NCI-H2227 (cell line): Measurements from ENCODE around the gene NLRP6.
"Not testable (repeated sequence)": the region's sequence is repeated elsewhere in the genome, so short reads cannot be mapped to it uniquely, and the experiment has no call there.

Experiments
- DNase-seq: peaks from one replicate; lab custom pipeline; 2025; ENCODE audit not compliant: unreplicated experiment; lab: John Stamatoyannopoulos, UW

The NLRP6 gene

DNA sequence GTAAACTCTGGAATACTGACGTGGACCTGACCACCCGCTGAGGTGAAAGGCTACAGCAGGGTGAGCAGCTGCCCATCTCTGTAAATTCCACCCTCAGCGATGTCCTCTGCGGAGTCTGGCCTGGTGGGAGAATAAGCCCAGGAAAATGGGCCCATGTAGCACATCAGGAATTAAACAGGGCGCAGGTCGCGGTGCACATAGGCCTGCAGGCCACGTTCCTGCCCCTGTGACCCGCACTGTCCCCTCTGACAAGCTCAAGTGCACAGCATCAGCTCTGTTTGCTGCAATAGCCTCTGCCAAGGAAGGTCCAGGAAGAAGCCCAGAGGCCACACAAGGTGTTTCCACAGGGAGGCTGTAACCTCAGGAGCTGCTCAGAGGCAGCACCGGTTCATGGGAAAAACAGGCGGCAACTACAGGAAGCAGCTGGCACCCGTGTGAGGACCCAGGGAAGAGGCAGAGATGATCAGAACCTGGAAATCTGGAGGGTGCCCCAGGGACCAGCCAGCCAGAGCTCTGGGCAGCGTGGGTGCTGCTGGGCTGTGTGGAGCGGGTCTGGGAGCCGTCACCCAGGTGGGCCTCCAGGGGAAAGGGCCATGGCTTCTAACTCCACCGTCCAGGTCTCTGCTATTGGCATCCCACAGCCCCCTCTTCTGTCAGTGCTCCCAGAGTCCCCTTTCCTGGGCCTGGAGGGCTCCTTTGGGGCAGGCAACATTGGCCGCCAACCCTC is 28.6 kb downstream of the NLRP6 start:
- DNase-seq: no peak

DNA sequence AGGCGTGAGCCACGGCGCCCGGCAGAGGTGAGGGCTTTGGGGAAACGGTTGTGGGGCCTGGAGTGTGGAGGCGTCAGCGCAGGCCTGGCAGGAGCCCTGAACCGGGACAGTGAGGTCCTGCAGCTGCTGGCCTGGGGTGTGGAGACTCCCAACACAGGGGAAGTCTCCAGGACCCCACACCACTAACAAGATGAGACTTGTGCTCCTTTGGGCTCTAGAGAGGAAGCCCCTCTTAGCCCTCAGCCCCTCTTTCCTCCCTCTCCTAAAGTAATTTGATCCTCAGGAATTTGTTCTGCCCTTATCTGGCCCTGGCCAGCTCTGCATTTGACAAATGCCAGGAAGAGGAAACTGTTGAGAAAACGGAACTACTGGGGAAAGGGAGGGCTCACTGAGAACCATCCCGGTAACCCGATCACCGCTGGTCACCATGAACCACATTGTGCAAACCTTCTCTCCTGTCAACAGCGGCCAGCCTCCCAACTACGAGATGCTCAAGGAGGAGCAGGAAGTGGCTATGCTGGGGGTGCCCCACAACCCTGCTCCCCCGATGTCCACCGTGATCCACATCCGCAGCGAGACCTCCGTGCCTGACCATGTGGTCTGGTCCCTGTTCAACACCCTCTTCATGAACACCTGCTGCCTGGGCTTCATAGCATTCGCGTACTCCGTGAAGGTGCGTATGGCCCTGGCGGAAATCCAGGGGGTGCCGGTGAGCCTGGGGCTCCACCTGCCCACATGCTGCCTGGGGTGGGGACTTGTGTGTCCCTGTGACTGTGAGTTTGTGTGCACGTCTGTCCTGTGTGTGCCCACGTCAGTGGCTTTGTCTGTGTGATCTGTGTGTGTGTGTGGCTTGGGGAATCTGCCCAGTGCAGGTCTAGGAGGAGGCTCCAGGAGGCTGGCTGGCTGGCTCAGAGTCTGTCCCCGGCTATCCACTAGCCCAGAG is 29.8 kb downstream of the NLRP6 start, which contains the start of gene IFITM2:
IFITM2 (plus strand) TSS at position 51 of the 943 bp plus-strand sequence; CDS start at position 428, 377 bp downstream.
- not testable (repeated sequence) for DNase-seq

DNA sequence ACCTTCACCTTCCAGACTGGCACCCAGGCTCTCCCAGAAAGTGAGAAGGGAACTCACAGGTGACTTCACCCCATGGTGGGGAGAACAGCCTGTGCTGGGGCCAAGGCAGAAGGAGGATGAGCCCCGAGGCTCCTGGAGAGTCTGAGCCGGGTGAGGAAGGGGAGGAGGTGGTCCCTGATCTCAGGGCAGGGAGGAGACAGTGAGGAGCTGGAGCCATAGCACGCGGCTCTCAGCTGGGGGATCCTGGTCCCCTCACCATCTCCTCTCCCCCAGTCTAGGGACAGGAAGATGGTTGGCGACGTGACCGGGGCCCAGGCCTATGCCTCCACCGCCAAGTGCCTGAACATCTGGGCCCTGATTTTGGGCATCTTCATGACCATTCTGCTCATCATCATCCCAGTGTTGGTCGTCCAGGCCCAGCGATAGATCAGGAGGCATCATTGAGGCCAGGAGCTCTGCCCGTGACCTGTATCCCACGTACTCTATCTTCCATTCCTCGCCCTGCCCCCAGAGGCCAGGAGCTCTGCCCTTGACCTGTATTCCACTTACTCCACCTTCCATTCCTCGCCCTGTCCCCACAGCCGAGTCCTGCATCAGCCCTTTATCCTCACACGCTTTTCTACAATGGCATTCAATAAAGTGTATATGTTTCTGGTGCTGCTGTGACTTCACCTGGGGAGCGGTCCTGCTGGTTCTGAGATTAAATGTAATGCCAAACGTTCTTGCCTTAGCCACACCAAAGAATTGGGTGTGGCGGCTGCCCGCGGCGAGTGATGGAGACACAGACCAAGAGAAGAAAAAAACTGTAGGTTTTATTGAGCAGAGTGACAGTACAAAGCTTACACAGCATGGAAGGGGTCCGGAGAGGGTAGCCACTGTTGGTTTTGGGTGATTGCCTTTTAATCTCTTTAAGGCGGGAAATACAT is 30.8 kb downstream of the NLRP6 start:
- DNase-seq: not testable (repeated sequence)

DNA sequence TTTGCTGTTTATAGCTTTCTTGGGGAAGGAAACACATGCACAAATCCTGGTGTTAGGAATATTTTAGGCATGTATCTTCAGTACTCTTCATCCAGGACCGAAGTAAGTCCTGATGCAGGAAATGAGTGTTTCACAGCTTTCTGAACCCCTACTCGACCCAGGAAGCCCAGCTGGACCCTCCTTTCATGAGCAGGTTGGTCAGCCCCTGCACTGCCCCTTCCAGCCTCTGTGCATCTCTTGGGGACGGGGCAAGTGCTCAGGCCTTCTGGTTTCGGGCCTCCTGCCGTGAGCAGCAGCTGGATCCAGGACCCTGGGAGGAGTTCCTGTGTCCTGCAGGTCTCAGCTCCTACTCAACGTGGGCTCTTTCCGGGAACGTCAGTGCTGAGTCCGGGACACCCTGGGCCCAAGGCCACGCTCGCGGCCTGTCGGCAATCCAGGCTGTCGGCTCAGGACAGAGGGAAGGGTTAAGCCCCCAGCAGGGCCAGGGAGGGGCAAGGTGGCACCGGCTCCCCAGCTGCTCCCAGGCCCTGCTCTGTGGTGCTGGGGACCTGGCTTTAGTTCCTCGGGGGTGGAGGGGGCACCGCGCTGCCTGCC is 31.9 kb downstream of the NLRP6 start:
- not testable (repeated sequence) for DNase-seq

DNA sequence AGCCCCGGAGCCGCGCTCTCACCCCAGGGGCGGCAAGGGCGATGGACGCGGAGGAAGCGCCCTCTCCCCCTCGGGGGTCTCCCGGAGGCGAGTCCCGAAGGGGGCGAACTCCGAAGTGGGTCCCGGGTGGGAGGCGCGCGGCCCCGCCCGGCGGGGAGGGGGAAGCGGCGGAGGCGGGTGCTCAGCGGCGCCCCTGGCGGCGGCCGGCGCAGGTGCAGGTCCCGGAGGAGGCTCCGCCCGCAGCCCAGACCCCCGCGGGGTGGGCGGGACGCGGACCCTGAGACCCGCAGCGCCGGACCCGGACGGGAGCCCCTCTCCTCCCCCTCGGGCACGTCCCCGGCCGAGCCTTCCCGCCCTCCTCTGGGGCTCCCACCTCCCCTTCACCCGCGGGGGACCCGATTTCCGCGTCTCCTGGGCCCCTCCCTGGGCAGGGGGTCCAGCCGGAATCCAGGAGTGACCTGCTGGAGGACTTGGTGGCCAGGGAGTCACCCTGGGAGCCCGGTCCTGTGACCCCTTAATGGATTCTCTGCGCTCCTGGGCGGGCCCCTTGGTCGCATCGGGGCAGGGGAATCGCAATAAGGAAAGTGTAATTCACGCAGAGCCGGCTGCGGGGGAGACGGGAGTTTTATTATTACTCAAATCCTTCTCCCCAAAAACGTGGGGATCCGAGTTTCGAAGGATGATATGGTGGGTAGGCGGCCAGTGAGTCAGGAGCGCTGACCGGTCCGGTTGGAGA is 33.0 kb downstream of the NLRP6 start:
- DNase-seq: not testable (repeated sequence)

DNA sequence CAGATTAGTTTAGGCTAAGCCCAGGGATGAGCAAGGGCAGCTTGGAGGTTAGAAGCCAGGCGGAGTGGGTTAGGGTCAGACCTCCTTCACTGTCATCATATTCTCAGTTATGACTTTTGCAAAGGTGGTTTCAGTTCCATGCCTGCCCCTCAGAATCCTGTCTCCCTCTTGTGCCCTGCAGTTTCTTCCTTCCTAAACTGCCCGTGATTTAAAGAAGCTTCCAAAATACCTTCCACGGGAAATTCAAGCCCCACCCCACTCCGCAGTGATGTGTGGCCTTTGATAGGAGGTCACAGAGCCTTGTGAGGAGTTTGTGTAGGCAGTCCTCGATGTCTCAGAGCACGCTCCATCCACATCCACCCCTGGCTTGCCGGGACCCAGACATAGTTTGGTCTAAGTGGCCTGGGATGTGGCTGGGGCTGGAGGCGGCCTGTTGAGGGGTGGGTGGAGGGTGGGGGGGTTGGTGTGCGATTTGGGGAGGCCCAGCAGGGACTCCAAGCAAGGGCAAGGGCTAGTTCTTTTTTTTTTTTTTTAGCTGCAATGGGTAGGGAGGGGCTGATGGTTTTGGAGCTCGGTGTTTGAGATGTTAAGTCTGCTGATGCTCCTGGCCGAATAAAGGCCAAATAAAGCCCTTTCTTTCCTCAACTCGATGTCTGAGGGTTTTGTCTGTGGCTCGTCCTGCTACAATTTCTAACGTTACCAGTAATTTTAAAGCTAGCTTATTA is 34.0 kb downstream of the NLRP6 start:
- DNase-seq: no peak

DNA sequence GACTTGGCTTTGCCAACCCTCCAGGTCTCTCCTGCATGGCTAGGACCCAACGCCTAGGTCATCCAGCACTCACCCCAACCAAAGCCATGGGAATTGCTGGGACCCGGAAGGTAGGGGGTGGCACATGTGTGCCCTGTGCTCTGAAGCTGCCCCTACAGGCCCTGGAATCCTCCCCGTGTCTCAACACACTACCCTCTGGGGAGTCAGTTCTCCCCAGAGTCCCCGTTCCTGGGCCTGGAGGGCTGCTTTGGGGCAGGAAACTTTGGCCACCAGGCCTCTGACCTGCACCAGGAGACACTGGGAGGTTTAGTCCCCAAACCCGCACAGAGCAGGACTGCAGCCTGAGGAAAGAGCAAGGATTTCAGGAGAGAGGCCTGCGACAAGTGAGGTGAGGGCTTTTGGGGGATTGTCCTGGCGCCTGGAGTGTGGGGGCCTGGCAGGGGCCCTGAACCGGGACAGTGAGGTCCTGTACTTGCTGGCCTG is 35.1 kb downstream of the NLRP6 start:
- no peak for DNase-seq

DNA sequence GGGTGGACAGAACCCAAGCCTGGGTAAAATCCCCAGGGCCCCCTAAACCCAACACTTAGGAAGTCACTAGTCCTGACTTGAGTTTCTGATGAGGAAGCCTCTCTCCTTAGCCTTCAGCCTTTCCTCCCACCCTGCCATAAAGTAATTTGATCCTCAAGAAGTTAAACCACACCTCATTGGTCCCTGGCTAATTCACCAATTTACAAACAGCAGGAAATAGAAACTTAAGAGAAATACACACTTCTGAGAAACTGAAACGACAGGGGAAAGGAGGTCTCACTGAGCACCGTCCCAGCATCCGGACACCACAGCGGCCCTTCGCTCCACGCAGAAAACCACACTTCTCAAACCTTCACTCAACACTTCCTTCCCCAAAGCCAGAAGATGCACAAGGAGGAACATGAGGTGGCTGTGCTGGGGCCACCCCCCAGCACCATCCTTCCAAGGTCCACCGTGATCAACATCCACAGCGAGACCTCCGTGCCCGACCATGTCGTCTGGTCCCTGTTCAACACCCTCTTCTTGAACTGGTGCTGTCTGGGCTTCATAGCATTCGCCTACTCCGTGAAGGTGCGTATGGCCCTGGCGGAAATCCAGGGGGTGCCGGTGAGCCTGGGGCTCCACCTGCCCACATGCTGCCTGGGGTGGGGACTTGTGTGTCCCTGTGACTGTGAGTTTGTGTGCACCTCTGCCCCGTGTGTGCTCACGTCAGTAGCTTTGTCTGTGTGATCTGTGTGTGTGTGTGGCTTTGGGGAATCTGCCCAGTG is 35.8 kb downstream of the NLRP6 start, which contains the start of gene IFITM1:
IFITM1 (plus strand) TSS at position 254 of the 767 bp plus-strand sequence; CDS start at position 385, 131 bp downstream.
- DNase-seq: no peak

DNA sequence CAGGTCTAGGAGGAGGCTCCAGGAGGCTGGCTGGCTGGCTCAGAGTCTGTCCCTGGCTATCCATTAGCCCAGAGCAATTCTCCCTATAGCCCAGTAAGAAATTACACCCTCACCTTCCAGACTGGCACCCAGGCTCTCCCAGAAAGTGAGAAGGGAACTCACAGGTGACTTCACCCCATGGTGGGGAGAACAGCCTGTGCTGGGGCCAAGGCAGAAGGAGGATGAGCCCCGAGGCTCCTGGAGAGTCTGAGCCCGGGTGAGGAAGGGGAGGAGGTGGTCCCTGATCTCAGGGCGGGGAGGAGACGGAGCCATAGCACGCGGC is 36.3 kb downstream of the NLRP6 start:
- not testable (repeated sequence) for DNase-seq

DNA sequence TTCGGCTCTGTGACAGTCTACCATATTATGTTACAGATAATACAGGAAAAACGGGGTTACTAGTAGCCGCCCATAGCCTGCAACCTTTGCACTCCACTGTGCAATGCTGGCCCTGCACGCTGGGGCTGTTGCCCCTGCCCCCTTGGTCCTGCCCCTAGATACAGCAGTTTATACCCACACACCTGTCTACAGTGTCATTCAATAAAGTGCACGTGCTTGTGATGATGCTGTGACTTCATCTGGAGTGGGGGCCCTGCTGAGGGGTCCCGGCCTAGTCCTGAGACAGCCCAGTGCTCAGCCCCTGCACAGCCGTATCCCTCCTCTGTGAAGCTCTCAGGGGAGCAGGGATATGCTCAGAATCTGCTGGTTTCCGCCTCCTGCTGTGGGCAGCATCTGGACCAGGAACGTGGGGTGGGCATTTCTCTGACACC is 36.9 kb downstream of the NLRP6 start:
- no peak for DNase-seq

DNA sequence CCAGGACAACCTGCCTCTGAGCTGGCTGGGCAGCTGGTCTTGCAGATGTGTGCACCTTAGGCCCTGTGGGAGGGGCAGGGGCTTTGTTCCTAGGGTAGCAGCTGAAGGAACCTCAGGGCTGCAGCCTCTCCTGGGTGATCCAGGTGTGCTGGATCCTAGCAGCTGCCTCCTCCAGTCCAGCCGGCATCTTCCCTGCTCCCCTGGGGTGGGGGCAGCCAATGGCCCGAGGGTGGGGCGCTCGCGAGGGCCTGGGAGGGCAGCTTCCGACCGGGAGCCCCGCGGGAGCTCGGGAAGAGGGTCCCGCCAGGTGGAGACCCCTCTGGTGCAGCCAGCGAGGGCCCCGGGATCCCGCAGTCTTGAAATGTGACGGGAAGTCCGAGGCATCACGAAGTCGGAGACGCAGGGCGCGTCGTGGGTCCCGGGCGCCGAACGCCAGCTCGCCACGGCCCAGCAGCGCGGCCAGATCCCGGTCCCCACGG is 37.3 kb downstream of the NLRP6 start:
- no peak for DNase-seq

DNA sequence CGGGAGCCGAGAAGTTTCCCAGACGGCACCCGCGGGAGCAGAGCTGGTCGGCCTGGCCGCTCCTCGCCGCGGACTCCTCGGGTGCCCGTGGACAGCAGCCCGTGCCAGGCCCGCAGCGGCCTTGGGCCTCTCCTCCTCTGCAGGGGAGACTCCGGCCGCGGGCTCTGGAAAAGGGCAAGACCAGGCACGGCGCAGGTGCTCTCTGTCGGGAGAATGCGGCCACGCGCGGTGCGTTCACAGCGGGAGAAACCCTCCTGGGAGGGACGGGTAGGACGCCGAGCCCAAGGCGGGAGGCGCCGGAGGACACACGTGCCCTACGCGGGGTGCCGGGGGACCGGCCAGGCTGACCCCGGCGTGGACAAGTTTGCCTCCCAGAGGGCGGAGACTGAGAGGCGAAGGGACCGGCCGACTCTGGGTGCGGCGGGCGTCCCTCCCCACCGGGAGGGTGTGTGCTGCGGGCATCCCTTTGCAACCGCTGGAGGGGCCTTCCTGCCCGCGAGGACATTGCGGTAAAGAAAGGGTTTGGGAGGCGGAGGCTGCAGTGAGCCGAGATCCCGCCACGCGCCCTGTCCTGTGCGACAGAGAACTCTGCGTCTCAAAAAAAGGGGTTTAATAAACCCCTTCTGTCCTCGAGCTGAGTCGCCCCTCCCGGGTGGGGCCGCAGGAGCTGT is 38.0 kb downstream of the NLRP6 start:
- DNase-seq: no peak

DNA sequence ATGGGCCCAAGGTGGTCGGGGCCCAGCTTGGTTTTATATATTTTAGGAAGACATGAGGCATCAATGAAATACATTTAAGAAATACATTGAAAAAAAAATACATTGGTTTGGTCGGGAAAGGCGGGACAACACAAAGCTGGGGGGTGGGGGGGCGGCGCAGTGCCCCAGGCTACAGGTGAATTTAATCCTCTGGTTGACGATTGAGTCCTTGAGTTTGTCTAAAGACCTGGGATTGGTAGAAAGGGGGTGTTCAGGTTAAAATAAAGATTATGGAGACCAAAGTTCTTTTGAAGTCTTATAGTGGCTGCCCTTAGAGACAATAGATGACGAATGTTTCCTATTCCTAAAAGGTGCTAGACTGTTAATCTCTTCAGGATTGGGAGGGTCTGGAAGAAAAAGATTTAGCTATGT is 38.7 kb downstream of the NLRP6 start:
- DNase-seq: no peak

DNA sequence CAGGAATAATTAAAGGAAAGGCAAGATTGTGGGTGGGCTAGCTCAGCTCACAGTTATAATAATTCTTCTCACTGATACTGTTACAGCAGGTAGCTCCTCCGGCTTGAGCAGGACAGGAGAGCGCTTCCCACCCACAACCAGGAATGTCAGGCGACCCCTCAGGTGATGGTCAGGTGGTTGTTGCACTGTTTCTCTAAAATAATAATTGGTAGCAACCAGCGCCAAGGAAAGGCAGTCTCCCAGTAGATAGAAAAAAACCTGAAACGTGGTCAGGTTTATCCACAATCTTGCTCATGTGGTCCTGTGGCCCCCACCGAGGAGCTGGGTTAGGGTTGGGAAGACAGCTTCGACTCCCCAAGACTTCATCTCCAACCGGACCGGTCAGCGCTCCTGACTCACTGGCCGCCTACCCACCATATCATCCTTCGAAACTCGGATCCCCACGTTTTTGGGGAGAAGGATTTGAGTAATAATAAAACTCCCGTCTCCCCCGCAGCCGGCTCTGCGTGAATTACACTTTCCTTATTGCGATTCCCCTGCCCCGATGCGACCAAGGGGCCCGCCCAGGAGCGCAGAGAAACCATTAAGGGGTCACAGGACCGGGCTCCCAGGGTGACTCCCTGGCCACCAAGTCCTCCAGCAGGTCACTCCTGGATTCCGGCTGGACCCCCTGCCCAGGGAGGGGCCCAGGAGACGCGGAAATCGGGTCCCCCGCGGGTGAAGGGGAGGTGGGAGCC is 39.6 kb downstream of the NLRP6 start:
- not testable (repeated sequence) for DNase-seq

DNA sequence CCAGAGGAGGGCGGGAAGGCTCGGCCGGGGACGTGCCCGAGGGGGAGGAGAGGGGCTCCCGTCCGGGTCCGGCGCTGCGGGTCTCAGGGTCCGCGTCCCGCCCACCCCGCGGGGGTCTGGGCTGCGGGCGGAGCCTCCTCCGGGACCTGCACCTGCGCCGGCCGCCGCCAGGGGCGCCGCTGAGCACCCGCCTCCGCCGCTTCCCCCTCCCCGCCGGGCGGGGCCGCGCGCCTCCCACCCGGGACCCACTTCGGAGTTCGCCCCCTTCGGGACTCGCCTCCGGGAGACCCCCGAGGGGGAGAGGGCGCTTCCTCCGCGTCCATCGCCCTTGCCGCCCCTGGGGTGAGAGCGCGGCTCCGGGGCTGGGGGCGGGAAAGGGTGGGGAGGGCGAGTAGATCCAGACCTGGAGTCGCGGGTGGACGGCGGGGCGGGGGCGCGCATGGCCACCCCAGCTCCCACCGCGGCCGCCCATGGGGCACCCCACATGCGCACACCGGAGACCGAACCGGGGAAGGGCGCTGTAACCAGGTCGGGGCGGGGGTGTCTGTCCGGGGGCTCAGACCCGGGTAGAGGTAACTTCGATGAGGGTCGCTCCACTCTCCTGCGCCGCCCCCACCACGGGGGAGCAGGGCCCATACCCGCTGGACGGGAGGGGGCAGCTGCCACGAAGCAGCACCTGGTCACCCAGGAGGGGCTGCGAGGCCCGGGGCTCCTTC is 40.4 kb downstream of the NLRP6 start:
- DNase-seq: not testable (repeated sequence)
